HG03342 (cell line): Measurements from ENCODE around the gene HSF5.
A peak's percentile ranks its signal among the peaks of the same experiment; 100 is the strongest.

Source experiments
- ATAC-seq: cut with Tn5 transposase; IDR thresholded peaks from one replicate; pipeline ENCODE4 v1.9.1; 2021; ENCODE audit warnings: mild to moderate bottlenecking, moderate library complexity; ENCODE audit not compliant: unreplicated experiment

HSF5 gene

GRCh38 chr17:58487589-58488427, at the start of gene HSF5:
Gene HSF5 (minus strand): TSS chr17:58488408. CDS start chr17:58488274, 134 bp downstream.
- no peak for ATAC-seq

- no peak for ATAC-seq
These were observed 49.1 kb upstream of the HSF5 start for GRCh38 chr17:58537266-58537665.

- ATAC-seq = no peak
These were observed 48.3 kb upstream of the HSF5 start for GRCh38 chr17:58536542-58536941.

- ATAC-seq = no peak
These were observed 47.2 kb upstream of the HSF5 start for GRCh38 chr17:58535431-58535830.

- ATAC-seq = no peak
These were observed 46.8 kb upstream of the HSF5 start for GRCh38 chr17:58534901-58535421.

- no peak for ATAC-seq
These were observed 46.1 kb upstream of the HSF5 start for GRCh38 chr17:58534331-58534730.

GRCh38 chr17:58533616-58534188, 45.5 kb upstream of the HSF5 start:
- ATAC-seq = no peak

GRCh38 chr17:58532555-58532951, 44.3 kb upstream of the HSF5 start:
- no peak for ATAC-seq

- peak; percentile 60 for ATAC-seq
These were observed 43.7 kb upstream of the HSF5 start for GRCh38 chr17:58531661-58532554.

GRCh38 chr17:58531122-58531521, 42.9 kb upstream of the HSF5 start:
- ATAC-seq = no peak

GRCh38 chr17:58530655-58531054, 42.4 kb upstream of the HSF5 start:
- ATAC-seq = no peak

GRCh38 chr17:58529275-58529674, 41.1 kb upstream of the HSF5 start:
- no peak for ATAC-seq

- no peak for ATAC-seq
These were observed 40.2 kb upstream of the HSF5 start for GRCh38 chr17:58528443-58528842.

GRCh38 chr17:58527949-58528348, 39.7 kb upstream of the HSF5 start:
- no peak for ATAC-seq

GRCh38 chr17:58527306-58527705, 39.1 kb upstream of the HSF5 start:
- no peak for ATAC-seq

GRCh38 chr17:58525239-58525638, 37.0 kb upstream of the HSF5 start:
- ATAC-seq = no peak

- no peak for ATAC-seq
These were observed 33.5 kb upstream of the HSF5 start for GRCh38 chr17:58521680-58522079.

GRCh38 chr17:58520843-58521430, 32.7 kb upstream of the HSF5 start:
- ATAC-seq = no peak

GRCh38 chr17:58517928-58518609, 29.9 kb upstream of the HSF5 start:
- ATAC-seq = peak; percentile 81

GRCh38 chr17:58517378-58517927, 29.2 kb upstream of the HSF5 start:
- no peak for ATAC-seq
